Smooth muscle cell (in vitro differentiated cells): ENCODE measurements around the gene DNAH2. TPM values are rescaled to one million over a fixed set of nuclear protein-coding genes. Genes with fewer than 3 reads are reported as not detected.

ENCODE experiments used
- DNase-seq: peaks from one replicate; lab custom pipeline; 2025; ENCODE audit not compliant: unreplicated experiment; lab: John Stamatoyannopoulos, UW
- H2AFZ ChIP-seq: fragments of 200-600 bp; sonication (generic); 2 replicates; pipeline ENCODE4 v1.6.0; 2016; ENCODE audit warnings: antibody characterized with exemption, low read depth, mild to moderate bottlenecking
- H3F3A ChIP-seq: fragments of 200-600 bp; sonication (generic); 2 replicates; pipeline ENCODE4 v1.6.0; 2017; ENCODE audit warnings: antibody characterized with exemption, low read depth
- H3K27ac ChIP-seq: fragments of 200-600 bp; sonication (generic); 2 replicates; pipeline ENCODE4 v1.5.1; 2016; ENCODE audit warnings: low read depth, mild to moderate bottlenecking
- H3K27me3 ChIP-seq: fragments of 200-600 bp; sonication (generic); 2 replicates; pipeline ENCODE4 v1.6.1; 2016; ENCODE audit warnings: low read depth, mild to moderate bottlenecking
- H3K36me3 ChIP-seq: fragments of 200-600 bp; sonication (generic); 2 replicates; pipeline ENCODE4 v1.5.1; 2016; ENCODE audit warnings: low read depth
- H3K4me1 ChIP-seq: fragments of 200-600 bp; sonication (generic); 2 replicates; pipeline ENCODE4 v1.5.1; 2016; ENCODE audit warnings: low read depth
- H3K4me2 ChIP-seq: fragments of 200-600 bp; sonication (generic); 2 replicates; pipeline ENCODE4 v1.6.0; 2016; ENCODE audit warnings: mild to moderate bottlenecking
- H3K4me3 ChIP-seq: fragments of 200-600 bp; sonication (generic); 2 replicates; pipeline ENCODE4 v1.5.1; 2016; ENCODE audit warnings: mild to moderate bottlenecking
- H3K79me2 ChIP-seq: fragments of 200-600 bp; sonication (generic); 2 replicates; pipeline ENCODE4 v1.6.0; 2016; ENCODE audit warnings: low read depth, mild to moderate bottlenecking
- H3K9ac ChIP-seq: fragments of 200-600 bp; sonication (generic); 2 replicates; pipeline ENCODE4 v1.6.0; 2016; ENCODE audit warnings: low read depth
- H3K9me3 ChIP-seq: fragments of 200-600 bp; sonication (generic); replicated peaks from 2 replicates; pipeline ENCODE4 v1.5.1; 2016; ENCODE audit warnings: low read depth
- H4K20me1 ChIP-seq: fragments of 200-600 bp; sonication (generic); 2 replicates; pipeline ENCODE4 v1.6.0; 2016; ENCODE audit warnings: low read depth
- CTCF ChIP-seq: fragments of 200-600 bp; sonication (generic); IDR thresholded peaks from 2 replicates; pipeline ENCODE4 v1.5.1; 2017; ENCODE audit warnings: borderline replicate concordance, mild to moderate bottlenecking, antibody characterized with exemption; ENCODE audit not compliant: insufficient read depth, poor library complexity, severe bottlenecking
- WGBS: methylation state at CpG from one replicate; pipeline ENCODE4 v1.1.7; 2016; ENCODE audit warnings: low lambda C conversion rate; 5-methylcytosine and 5-hydroxymethylcytosine counted together
- polyA plus RNA-seq: library from polyadenylated mRNA; unstranded; fragments of >200 nt; fragmentation: Nextera tagmentation; extraction: Ambion mirVana; gene quantifications from 2 replicates; pipeline ENCODE4 v1.2.1, GENCODE V29; 2016
- total RNA-seq: library from RNA; depleted of rRNA; stranded (reverse); fragments of >200 nt; gene quantifications from 2 replicates; pipeline ENCODE4 v1.2.3, GENCODE V29; 2014

Gene DNAH2
- total and polyA plus RNA-seq, 2 experiments from 2014 or later: not detected

GRCh38 chr17:7848739-7849129 is 131.2 kb downstream of the DNAH2 start:
- TF ChIP-seq CTCF: no peak
- Histone ChIP-seq H3F3A (peaks cover 16% of the 10 kb centered on the region), H3K9me3 (no peaks in the 10 kb centered on the region), H2AFZ (no peak overlapping the region), H3K36me3 (no peaks in the 10 kb centered on the region), H3K79me2 (peaks cover 64% of the 10 kb centered on the region), H3K27me3 (no peaks in the 10 kb centered on the region), H3K27ac (no peak overlapping the region), H3K4me3 (no peak overlapping the region), H3K9ac (no peak overlapping the region), H4K20me1 (peaks cover 95% of the 10 kb centered on the region), H3K4me2 (no peak overlapping the region), H3K4me1 (peaks cover 11% of the 10 kb centered on the region)
- 97% methylated on average over 21 of the region's 21 CpGs for WGBS
- DNase-seq: no peak

- Histone ChIP-seq H3K9ac (no peak overlapping the region), H3K36me3 (no peaks in the 10 kb centered on the region), H4K20me1 (peaks cover 97% of the 10 kb centered on the region), H2AFZ (no peak overlapping the region), H3K79me2 (peaks cover 64% of the 10 kb centered on the region), H3K4me3 (no peak overlapping the region), H3K4me2 (no peak overlapping the region), H3F3A (peaks cover 19% of the 10 kb centered on the region), H3K27ac (no peak overlapping the region), H3K27me3 (no peaks in the 10 kb centered on the region), H3K9me3 (no peaks in the 10 kb centered on the region), H3K4me1 (peaks cover 16% of the 10 kb centered on the region)
- DNase-seq: no peak
- WGBS: 96% methylated on average over 35 of the region's 35 CpGs
- TF ChIP-seq CTCF: no peak
Observed at GRCh38 chr17:7849130-7849750, 131.7 kb downstream of the DNAH2 start.

- H3K9me3 ChIP-seq: no peaks in the 10 kb centered on the region
- peaks cover 58% of the 10 kb centered on the region for H3K79me2 ChIP-seq
- no peak overlapping the region for H3K27ac ChIP-seq
- no peak overlapping the region for H3K9ac ChIP-seq
- peaks cover 25% of the 10 kb centered on the region for H3F3A ChIP-seq
- TF ChIP-seq CTCF: no peak
- peaks cover 21% of the 10 kb centered on the region for H3K4me1 ChIP-seq
- WGBS: 95% methylated on average over 12 of the region's 12 CpGs
- H4K20me1 ChIP-seq: peaks cover 98% of the 10 kb centered on the region
- no peaks in the 10 kb centered on the region for H3K36me3 ChIP-seq
- H3K4me3 ChIP-seq: no peak overlapping the region
- no peak overlapping the region for H3K4me2 ChIP-seq
- H2AFZ ChIP-seq: no peak overlapping the region
- no peak for DNase-seq
- no peaks in the 10 kb centered on the region for H3K27me3 ChIP-seq
Observed at GRCh38 chr17:7849751-7850504, 132.4 kb downstream of the DNAH2 start.
